ENCODE measurements around the gene DNAI1.

DNA sequence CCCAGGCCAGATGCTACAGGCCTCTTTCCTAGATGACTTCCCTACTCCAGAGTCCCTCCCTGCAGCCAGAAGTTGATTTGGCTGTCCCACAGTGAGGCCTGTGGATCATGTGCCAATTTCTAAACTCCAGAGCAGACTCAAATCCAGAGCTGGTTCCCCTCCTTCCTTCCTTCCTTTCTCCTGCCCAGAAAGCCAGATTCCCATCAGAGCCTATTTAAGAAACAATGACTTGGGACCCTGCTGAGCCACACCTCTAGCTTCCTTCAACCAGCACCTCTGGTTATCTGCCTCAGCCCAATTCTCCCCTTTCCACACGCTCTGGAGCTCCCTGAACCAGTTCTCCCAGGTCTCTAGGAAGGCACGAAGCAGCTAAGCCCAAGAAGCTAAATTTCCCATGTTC is 7.5 kb upstream of the DNAI1 start:
- TF ChIP-seq CTCF (conservative IDR thresholded peaks at IDR 0.05): no peak
- no peak for TF ChIP-seq ZFX (IDR thresholded peaks at IDR 0.05)

Data from C4-2B (cell line).